Endometrium (tissue), 2 donors: ENCODE data around the gene PRND.
"Not testable (repeated sequence)": the region's sequence is repeated elsewhere in the genome, so short reads cannot be mapped to it uniquely, and the experiment has no call there.

Experiments used
- FAIRE-seq: peaks from 2 replicates; lab custom pipeline; 2012; peaks lifted over from hg19 to GRCh38; lab: Jason Lieb, UNC
- donor health status: control.
- donor health status: control.

PRND gene

GRCh38 chr20:4721719-4722118 lies at the start of gene PRND:
Gene PRND, plus strand, starts transcription at chr20:4721909. Its CDS starts 2,643 bp downstream, at chr20:4724552.
- FAIRE-seq: no peak

GRCh38 chr20:4672948-4673347 lies 48.8 kb upstream of the PRND start:
- no peak for FAIRE-seq

- no peak for FAIRE-seq
Measured at GRCh38 chr20:4673371-4674001, 48.2 kb upstream of the PRND start.

- FAIRE-seq: no peak
Measured at GRCh38 chr20:4674672-4675071, 47.0 kb upstream of the PRND start.

GRCh38 chr20:4677846-4678245 lies 43.9 kb upstream of the PRND start:
- FAIRE-seq: no peak

GRCh38 chr20:4681401-4681800 lies 40.3 kb upstream of the PRND start:
- FAIRE-seq: no peak

- FAIRE-seq: no peak
Measured at GRCh38 chr20:4681991-4682401, 39.7 kb upstream of the PRND start.

GRCh38 chr20:4682682-4683081 lies 39.0 kb upstream of the PRND start:
- FAIRE-seq: no peak

GRCh38 chr20:4683261-4683660 lies 38.4 kb upstream of the PRND start:
- no peak for FAIRE-seq

- no peak for FAIRE-seq
Measured at GRCh38 chr20:4684837-4685413, 36.8 kb upstream of the PRND start.

- no peak for FAIRE-seq
Measured at GRCh38 chr20:4685923-4686221, 35.8 kb upstream of the PRND start.

GRCh38 chr20:4688305-4688704 lies 33.4 kb upstream of the PRND start:
- no peak for FAIRE-seq

GRCh38 chr20:4689220-4689619 lies 32.5 kb upstream of the PRND start:
- no peak for FAIRE-seq

GRCh38 chr20:4691753-4692152 lies 30.0 kb upstream of the PRND start:
- FAIRE-seq: no peak

- FAIRE-seq: peak; percentile 64
Measured at GRCh38 chr20:4694076-4694475, 27.6 kb upstream of the PRND start.

- no peak for FAIRE-seq
Measured at GRCh38 chr20:4697189-4697830, 24.4 kb upstream of the PRND start.

GRCh38 chr20:4697831-4698221 lies 23.9 kb upstream of the PRND start:
- FAIRE-seq: no peak

GRCh38 chr20:4699216-4699615 lies 22.5 kb upstream of the PRND start:
- FAIRE-seq: no peak

GRCh38 chr20:4699957-4700356 lies 21.8 kb upstream of the PRND start:
- no peak for FAIRE-seq

GRCh38 chr20:4702562-4703280 lies 19.0 kb upstream of the PRND start:
- FAIRE-seq: no peak

GRCh38 chr20:4703281-4703676 lies 18.4 kb upstream of the PRND start:
- FAIRE-seq: no peak

- not testable (repeated sequence) for FAIRE-seq
Measured at GRCh38 chr20:4706941-4707340, 14.8 kb upstream of the PRND start.

- no peak for FAIRE-seq
Measured at GRCh38 chr20:4708036-4708435, 13.7 kb upstream of the PRND start.
